GM19193 (cell line): ENCODE measurements around the gene RGL1.

ENCODE experiments used
- POLR2A ChIP-seq: IDR thresholded peaks from 4 replicates; pipeline ENCODE4 v1.6.1; 2011; ENCODE audit not compliant: insufficient read depth, insufficient read length; ENCODE audit errors: extremely low read depth

RGL1 gene

GRCh38 chr1:183804916-183805841 is at the start of gene RGL1:
Gene RGL1 (plus strand): TSS chr1:183805120. CDS start chr1:183805298, 178 bp downstream.
- TF ChIP-seq POLR2A, result peak; percentile 83

- TF ChIP-seq POLR2A, result no peak
Measured at GRCh38 chr1:183756326-183756725, 48.6 kb upstream of the RGL1 start.

DNA sequence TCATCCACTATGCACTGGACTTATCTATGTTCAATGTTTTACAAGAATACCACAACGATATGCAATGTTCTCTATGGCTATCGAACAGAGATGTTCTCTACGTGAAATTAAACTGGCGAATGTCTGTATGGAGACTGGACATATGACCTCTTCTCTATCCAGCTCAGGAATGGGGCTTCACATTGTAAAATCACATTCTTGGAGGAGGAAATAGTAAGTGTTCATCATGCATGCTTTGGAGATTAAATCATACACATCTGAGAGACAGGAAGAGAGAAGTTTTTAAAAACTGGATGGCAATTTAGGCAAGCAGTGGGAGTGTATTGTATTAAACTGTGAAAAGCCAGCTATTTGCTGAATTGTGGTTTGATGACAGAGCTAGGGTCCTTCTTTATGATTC is 47.9 kb upstream of the RGL1 start:
- no peak for TF ChIP-seq POLR2A

DNA sequence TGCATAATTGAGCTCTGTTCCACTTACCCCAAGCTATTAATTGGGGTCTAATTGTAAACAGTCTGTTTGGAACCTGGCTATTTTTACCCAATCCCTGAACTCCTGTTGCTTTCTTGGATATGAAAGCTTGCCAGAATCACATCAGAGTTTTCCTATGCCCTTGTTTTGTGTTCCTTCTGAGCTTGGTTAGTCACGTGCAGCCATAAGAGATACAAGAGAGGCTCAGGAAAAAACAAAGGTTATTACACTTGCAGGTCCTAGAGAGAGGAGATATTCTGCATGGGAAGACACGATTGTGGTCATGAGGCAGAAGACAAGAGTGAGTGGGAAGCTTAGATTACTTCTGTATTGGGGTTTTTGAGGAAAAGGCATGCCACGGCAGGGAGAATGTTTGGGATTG is 46.0 kb upstream of the RGL1 start:
- no peak for TF ChIP-seq POLR2A

DNA sequence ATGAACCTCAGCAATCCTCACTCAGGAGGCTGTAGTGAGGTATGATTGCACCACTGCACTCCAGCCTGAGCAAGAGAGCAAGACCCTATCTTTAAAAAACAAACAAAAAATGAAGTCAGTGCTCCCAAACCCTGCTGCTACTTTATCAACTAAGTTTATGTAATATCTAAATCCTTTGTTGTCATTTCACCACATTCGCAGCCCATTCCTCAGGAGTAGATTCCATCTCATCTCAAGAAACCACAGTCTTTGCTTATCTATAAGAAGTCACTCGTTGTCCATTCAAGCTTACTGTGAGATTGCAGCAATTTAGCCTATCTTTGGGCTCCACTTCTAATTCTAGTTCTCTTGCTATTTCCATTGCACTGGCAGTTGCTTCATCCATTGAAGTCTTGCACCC is 44.3 kb upstream of the RGL1 start:
- no peak for TF ChIP-seq POLR2A

DNA sequence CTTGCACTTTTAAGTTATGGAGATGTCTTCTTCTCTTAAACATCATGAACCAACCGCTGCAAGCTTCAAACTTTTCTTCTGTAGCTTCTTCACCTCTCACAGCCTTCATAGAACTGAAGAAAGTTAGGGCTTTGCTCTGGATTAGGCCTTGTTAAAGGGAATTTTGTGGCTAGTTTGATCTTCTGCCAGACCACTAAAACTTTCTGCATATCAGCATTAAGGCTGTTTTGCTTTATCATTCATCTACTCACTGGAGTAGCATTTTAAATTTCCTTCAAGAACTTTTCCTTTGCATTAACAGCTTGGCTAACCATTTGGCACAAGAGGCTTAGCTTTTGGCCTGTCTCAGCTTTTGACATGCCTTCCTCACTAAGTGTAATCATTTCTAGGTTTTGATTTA is 43.0 kb upstream of the RGL1 start:
- no peak for TF ChIP-seq POLR2A

DNA sequence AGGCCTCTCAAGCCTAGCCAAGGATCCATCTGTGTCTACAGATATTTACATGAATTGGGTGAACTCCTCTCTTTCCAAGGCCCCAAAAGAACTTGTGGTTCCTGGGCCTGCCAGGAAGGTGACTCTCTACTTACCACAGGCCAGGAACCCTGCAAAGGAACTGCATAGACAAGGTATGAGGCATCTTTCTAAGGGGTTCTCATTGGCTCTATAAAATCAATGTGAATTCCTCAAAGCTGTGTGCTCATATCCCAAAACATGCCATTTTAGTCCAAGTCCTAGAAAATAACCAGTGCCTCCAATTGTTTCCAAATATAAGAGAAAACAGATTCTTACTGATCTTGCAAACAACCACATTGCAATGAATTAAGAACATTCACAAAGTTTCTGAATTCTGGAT is 39.9 kb upstream of the RGL1 start:
- TF ChIP-seq POLR2A, result no peak

GRCh38 chr1:183769956-183770815 is 34.7 kb upstream of the RGL1 start:
- TF ChIP-seq POLR2A, result no peak

GRCh38 chr1:183770816-183771128 is 34.1 kb upstream of the RGL1 start:
- TF ChIP-seq POLR2A, result no peak

DNA sequence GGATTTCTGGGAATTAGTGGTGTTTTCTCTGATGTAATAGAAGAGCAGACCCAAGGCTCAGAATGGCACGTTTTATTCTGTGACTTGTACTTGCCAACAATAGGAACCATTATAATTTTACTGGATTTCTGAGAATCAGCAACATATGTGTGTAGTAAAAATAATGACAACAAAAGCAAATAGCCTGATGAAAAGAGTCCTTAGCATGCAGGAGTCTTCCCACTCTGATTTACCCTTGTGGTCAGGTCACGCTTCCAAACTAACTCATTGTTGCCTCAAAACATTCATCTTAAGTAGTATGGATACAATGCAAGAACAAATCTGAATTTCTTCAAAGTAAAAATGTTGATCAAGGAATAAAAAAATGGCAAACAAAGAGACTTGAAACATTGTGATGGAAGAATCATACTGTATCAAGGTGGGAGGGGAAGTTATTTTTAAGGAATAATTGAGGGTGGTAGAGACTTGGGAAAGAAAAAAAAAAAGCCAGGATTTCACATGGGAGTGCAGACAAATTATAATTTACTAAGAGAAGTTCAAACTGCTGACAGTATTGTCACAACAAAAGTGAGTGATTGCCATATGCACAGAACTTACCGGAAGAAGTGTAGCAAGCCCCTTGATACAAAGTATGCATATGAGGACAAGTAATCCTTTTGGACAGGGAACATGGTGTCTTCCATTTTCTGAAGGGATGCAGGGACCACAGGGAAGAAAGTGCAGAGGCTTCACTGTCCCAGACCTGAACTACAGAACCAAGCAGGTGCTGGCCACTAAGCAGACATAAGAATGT is 31.2 kb upstream of the RGL1 start:
- TF ChIP-seq POLR2A, result no peak

GRCh38 chr1:183774938-183775337 is 30.0 kb upstream of the RGL1 start:
- no peak for TF ChIP-seq POLR2A

DNA sequence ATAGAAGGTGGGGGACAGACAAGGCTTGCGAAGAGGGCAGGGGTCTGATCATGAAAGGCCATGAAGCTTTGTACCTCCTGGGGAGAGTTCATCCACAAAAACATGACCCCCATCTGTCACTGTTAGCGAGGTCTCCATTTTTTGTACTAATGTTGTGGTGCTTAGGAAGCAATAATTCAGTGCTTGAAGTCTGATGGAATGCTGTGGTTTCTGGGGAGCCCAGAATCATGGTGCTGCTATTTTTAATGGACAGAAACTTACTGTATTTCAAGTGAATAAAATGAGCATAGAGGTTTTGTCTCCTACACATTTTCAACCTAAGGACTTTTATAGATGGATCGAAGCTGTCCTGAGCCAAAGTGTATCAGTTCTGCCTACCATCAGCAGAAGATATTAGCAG is 28.2 kb upstream of the RGL1 start:
- TF ChIP-seq POLR2A, result no peak

GRCh38 chr1:183777328-183777727 is 27.6 kb upstream of the RGL1 start:
- TF ChIP-seq POLR2A, result no peak

GRCh38 chr1:183778045-183778444 is 26.9 kb upstream of the RGL1 start:
- TF ChIP-seq POLR2A, result no peak
